NCI-H1436 (cell line): Measurements from ENCODE around the gene MRGPRF.

Experiments used
- DNase-seq: peaks from one replicate; lab custom pipeline; 2025; lab: John Stamatoyannopoulos, UW

MRGPRF gene, protein sequence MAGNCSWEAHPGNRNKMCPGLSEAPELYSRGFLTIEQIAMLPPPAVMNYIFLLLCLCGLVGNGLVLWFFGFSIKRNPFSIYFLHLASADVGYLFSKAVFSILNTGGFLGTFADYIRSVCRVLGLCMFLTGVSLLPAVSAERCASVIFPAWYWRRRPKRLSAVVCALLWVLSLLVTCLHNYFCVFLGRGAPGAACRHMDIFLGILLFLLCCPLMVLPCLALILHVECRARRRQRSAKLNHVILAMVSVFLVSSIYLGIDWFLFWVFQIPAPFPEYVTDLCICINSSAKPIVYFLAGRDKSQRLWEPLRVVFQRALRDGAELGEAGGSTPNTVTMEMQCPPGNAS

DNA sequence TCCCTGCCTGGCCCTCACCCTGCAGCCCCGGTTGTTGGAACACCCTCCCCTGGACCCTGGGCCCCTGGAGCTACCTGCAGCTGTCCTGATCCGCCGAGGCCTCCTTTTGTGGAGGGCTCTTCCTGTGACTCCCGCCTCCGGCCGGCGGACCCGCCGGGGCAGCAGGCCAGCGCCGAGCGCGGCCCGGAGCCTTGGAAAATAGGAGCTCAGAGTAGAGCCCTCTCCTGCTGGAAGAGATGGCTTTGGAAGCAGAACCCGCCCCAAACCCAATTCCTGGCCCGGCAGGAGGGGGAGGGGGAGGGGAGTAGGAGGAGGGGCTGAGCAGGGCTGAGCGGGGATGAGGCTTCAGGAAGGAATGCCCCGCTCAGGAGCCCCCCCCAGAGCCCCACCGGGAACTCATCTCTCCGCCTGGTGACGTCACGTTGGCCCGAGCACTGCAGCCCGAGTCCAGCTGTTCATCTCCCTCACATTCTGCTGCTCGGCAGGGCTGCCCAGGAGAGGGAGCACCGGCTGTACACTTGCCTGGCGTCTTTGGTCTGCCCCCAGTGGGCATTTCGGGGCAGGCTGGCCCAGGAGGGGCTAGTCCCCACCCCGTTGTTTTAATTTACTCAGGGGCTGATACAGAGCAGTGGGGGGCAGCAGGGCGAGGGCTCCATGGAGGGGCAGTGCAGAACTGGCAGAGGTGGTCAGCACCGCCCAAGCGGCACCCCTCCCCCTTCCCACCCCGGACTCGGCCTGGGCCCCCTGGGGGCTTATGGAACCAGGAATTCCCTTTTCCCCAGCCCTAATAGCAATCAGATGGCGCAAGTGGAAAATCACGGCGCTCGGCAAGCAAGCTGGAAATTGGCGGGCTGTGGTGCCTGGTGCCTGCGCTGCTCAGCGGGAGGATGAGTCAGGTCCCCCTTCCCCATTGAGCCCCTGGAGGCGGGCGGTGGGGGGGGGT, at the start of gene MRGPRF:
MRGPRF (minus strand) TSS at position 238 of the 943 bp plus-strand sequence. CDS start 3,345 bp downstream, outside the sequence.
- no peak for DNase-seq

DNA sequence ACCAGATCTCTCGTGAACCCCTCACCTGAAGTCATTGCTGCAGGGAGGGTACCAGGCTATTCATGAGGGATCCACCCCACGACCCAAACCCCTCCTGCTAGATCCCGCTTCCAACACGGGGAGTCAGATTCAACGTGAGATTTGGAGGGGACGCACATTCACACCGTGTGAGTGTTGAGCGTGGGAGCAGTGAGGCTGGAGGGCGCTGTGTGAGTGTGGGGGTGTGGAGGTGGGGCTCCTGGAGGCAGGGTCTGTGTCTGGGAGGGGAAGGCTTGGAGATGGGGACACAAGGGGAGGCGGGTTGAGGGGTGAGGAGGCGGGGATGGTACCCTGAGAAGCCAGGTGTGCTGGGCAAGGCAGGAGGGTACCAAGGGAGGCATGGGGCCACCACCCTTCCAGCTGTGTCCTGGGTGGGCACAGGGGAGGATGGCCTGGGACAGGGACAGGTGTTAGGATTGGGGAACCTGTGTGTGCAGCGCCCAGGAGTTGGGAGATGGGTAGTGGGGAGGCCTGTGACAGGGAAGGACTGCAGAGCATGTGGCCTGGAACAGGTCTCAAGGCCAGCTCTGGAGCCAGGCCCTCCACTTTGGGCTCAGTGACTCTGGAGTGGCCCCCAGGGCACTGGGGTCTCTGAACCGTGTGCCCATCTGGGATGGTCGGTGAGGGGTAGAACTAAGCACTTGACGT, 49.3 kb upstream of the MRGPRF start:
- no peak for DNase-seq

DNA sequence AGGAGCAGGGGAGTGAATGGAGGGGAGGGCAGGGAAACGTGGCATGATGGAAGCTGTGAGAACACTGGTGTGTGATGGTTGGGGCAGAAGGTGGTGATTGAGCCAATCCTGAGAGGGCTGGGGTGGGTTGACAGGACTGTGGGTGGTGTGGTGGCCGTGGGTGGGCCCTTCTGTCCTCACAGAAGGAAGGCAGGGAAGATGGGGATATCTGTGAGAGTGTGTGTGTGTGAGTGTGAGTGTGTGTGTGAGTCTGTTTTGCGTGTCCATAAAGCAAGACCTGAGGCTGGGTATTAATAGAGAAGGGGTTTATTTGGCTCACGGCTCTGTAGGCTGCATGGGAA, 48.6 kb upstream of the MRGPRF start:
- no peak for DNase-seq

DNA sequence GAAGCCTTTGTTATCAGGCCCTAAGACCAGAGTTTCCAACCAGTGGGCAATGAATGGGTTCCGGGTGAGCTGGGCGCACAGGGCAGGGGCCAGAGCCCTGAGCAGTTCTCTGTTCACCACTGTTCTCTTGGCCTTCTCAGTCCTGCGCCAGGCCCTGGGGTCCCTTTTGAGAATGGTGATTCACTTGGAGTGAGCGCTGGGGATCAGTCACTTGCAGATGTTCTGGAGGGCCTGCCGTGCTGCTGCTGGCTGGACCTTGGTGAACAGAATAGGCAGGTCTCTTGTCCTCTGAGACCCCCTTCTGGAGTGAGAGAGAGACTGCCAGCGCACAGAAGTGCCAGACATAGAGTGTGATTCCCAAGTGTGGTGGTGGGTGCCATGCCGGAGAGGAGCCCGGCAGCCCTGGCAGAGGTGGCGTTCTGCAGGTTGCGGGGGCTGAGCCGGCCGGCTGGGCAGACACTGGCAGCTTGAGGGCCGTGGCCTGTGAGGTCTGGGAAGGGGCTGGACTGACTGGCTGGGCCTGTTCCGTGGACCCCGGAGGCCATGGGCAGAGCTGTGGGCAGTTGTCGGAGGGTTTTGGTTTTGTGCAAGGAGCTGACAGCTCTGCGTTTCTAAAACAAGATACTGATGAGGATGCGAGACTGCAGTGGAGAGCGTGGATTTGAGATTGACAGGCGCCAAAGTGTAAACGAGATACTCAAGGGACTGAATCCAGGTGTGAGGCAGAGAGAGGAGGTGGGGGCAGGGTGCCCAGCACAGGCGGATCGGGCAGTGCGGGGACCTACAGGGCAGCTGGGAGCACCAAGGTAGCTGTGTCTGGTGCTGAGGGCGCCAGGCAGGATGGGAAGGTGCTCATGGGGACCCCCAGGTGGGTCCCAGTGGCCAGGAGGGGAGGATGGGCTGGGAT, 48.0 kb upstream of the MRGPRF start:
- no peak for DNase-seq

DNA sequence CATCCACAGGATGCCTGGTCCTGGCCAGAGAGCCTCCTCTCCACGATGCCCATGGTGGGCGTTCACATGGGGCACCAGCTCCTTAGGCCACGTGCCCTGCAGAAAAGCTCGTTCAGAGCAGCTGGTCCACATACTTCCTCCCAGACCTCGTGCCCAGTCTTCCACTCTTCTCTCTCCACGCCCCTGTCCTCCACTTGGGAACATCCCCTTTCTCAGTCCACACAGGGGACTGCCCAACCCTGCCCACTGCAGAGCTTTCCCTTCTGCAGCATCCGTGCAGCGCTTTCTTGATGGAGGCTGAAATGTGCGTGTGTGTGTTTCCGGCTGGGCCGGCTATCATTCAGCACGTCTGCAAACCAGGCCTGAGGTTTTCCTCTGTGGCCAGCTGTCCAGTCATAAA, 46.9 kb upstream of the MRGPRF start:
- DNase-seq = no peak

DNA sequence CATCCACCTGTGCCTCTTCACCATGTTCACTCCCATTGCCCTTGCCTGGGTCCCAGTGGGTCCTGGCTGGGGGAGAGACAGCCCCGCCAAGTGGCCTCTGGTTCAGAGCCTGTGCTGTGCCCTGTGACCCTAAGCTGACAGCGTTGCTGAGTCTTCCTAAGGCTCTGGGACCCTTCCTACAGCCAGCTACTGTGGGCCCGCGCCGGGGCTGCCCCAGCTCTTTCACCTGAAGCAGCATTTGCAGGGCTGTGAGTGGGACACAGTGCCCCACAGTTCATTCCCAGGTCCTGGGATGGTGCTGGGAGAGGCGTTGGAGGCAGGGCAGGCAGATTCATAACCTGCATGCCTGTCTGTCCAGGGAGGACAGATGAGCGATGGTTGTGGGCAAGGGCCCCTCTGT, 46.4 kb upstream of the MRGPRF start:
- no peak for DNase-seq

DNA sequence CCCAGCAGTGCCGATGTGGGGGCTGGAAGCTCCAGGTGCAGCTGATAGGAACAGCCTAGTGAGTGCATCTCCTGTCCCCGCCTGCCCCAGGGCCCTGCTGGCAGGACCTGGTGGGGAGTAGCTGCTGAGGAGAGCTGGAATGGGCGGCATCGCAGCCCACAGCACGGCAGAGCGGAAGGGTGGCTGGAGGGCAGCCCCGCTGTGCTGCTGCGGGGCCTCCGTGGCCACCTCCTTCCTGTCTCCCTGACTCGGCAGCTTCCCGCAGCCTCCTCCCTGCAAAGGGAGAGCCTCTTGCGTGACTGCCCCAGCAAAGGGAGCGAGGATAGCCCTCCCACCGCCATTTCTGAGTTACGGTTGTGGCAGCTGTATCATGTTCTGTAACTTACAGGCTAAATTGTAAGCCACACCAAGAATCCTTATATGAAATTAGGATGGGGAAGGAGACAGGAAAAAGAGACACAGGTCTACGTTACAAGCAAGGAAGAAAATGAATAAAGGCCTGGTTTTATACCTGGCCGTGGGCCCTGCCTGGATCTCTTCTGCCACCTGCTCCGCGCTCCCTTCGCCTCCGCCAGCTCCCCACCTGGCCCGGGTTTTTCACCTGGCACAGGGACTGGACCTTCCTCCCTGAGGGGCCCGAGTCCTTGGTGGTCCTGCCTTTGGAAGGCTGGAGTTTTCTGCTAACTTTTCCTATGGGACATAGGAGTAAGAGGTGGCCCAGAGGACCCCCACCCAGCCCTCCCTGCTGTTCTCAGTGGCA, 45.6 kb upstream of the MRGPRF start:
- DNase-seq = no peak

DNA sequence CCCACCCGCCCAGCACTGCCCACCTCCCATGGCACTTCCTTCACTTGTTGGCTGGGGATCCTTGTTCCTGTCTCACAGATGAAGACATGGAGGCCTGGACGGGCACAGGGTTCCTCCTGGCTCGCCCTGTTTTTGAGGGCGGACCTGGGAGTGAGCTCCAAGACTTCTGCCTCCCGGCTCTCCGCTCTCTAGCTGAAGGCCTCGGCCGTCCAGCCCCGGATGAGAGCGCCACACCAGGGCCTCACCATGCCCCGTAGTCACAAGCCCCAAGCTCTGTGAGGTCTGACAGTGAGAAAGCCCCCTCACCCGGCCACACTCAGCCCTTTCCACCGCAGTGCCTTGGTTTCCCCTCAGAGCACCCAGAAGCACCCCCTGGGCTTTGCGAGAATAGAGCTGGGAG, 44.8 kb upstream of the MRGPRF start:
- no peak for DNase-seq

DNA sequence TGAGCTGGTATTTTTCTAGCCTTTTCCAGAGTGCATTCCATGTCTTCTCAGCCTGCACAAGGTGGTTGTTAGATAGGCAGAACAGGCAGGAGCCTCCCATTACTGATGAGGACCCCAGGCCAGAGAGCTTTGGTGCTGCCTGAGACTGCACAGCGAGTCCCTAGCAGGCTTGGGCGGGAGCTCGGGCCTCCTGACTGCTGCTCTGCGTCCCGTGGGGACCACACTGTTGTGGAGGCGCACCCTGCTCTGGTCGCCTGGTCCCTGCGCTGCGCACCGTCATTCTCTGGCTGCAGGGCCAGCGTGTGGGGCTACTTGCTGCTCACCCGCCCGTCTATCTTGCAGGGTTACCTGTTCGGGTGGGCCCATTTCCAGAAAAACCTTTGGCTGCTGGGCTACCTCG, 44.2 kb upstream of the MRGPRF start:
- no peak for DNase-seq

DNA sequence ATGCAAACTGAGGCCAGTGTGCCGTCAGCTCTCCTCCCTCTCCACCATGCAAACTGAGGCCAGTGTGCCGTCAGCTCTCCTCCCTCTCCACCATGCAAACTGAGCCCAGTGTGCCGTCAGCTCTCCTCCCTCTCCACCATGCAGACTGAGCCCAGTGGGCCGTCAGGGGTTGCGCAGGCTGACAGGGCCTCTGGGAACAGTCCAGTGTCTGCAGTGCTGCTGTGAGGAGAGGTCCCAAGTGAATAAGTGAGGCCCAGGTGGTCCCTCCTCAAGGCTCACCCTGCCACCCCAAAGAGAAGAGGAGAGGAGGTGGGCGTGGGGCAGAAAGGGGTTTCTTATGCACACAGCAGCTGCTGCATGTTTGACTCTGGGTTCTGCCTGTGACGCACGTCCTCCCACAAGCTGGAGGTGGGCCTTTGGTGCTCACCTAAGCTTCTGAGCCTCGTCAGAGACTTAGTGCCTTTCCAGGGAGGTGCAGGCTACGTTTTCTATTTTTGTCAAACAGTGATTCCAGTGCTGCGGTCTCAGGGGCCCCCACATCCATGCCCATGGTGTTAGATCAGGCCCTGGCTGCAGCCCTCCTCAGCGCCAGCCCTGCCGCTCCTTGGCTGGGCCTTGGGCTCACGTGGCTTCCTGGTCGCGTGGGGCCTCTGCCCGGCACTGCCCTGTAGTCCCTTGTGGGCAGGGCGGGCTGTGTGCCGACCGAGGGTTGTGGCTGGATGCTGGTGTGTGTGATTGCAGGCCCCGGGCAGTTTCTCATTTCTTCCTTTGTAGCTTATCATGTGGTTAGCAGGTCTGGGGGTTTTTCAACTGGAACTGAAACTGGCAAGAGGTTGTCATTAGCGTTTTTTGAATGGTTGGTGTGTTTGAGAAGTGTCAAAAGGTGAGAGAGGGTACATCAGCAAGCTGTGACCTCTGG, 42.8 kb upstream of the MRGPRF start:
- DNase-seq = no peak

DNA sequence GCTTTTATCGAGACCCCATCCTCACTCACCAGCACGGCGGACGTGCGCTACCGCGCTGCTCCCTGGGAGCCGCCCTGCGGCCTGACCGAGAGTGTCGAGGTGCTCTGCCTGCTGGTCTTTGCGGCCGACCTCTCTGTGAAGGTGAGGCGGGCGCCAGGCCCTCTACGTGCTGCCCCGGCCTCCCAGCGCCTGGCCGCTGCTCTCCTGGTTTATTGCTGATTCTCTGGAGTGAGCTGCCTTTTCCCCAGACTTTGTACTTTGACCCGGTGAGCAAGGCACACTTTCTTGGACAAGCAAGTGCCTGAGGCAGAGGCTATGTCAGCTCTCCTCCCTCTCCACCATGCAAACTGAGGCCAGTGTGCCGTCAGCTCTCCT, 42.2 kb upstream of the MRGPRF start:
- no peak for DNase-seq

DNA sequence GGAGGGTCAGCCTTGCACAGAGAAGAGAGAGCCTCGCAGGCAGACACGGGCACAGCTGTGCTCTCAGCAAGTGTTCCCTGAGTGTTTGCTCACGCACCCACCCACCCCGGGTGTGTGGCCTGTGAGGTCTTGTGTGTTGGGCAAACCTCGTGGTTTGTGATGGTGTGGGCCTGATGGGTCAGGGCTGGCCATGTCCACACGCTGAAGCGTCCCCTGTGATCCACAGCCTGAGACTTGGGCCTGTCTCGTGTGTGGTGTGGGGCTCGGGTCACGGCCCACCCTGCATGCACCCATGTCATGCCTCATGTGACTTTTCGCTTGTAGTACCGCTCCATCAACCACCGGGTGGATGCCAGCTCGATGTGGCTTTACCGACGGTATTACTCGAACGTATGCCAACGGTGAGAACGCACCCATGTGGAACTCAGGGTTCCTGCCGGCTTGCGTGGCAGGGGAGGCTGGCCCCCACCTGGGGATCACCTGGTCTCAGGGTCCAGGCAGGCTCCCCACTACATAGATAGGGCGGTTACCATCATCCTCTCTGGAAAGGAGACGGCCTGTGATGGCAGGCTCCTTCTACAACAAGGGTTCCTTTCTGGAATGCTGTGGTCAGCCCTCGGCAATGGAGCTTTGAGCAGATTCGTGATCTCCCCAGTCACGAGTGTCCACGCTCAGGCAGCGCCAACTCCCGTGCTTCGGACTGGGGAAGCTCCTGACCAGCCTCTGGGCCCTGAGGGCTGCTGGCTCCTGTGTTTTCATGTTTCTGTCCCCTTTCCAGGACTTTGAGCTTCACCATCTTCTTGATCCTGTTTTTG, 41.6 kb upstream of the MRGPRF start:
- no peak for DNase-seq

DNA sequence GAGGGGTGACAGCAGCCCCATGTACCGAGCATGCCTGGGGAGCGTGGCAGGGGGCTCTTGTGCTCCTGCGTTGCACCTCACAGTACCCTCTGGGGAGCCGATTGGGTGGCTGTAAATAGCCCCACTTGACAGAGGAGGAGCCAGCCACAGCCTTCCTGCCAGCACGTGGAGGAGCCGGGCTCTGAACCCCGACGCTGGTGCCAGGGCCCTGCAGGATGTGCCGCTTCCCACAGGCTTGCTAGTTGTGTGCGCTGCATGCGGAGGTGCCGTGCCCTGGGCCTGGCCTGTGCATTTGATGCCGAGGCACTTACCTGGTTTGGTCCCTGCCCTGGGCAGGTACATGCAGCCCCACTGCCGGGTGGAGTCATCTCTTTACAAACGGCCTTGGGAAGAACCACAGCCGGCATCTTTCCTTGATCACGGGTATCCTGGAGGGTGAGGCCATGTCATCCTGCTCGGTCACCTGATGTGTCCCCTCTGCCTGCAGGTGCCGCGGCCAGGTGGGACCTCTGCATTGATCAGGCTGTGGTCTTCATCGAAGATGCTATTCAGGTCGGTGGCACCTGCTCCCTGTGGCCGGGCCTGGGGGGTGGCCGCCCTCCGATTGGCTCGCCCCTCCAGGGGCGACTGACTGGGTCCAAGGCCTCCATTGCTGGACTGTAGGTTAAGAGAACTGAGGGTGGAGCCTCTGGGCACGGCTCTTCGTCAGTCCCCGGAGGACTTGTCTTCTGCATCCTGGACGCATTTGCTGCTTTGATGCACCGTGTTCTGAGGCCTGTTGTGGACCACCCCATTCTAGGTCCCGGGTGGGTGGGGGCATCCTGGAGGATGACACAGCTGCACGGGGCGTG, 40.7 kb upstream of the MRGPRF start:
- DNase-seq = no peak

DNA sequence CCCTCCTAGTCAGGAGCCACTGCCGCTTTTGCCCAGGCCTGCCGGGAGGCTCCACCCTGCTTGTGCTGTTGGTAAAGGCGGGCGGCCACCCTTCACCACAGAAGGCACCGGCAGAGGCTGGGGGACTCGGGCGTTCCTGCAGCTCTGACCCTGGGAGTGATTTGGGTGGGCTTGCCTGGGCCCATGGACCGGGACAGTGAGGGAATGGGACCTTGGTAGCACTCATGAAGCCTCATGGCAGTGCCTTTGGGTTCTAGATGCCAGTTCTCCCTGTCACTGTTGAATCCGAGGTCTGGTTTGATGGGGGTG, 40.1 kb upstream of the MRGPRF start:
- no peak for DNase-seq

DNA sequence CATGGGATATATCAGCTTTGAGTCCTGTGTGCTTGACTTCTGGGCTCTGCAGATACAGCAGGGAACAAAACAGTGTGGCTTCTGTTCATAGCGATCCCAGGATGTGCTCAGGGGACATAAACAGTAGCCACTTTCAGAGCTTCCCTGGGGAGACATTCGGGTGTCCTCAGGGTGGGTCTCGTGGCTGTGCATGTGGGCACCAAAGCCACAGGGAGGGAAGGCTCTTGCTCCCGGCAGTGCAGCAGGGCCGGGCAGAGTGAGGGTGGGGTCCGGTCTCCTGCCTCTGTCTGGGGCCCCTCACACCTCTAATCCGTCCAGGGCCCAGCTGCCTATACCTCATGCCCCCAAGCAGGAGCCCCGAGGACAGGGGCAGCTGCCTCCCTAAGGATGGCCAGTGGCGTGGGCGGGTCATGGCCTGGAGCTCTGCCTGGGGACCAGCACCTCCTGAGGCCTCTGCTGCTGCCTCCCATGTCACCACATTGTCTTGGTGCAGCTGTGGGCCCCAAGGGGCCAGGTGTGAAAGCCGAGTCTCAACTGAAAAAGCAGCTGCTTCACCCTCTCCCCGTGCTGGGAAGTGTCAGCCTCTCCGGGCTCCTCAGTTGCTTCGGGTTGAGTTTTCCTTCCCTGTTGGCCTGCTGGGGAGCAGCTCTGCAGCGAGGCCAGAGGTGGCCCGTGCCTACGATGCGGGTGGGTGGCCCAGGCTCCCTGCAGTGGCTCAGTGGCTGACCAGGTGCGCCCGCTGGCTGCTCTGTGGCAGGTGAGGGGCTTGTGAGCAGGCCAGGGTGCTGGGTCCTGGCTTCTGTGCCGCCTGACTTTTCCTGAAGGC, 39.5 kb upstream of the MRGPRF start:
- no peak for DNase-seq

DNA sequence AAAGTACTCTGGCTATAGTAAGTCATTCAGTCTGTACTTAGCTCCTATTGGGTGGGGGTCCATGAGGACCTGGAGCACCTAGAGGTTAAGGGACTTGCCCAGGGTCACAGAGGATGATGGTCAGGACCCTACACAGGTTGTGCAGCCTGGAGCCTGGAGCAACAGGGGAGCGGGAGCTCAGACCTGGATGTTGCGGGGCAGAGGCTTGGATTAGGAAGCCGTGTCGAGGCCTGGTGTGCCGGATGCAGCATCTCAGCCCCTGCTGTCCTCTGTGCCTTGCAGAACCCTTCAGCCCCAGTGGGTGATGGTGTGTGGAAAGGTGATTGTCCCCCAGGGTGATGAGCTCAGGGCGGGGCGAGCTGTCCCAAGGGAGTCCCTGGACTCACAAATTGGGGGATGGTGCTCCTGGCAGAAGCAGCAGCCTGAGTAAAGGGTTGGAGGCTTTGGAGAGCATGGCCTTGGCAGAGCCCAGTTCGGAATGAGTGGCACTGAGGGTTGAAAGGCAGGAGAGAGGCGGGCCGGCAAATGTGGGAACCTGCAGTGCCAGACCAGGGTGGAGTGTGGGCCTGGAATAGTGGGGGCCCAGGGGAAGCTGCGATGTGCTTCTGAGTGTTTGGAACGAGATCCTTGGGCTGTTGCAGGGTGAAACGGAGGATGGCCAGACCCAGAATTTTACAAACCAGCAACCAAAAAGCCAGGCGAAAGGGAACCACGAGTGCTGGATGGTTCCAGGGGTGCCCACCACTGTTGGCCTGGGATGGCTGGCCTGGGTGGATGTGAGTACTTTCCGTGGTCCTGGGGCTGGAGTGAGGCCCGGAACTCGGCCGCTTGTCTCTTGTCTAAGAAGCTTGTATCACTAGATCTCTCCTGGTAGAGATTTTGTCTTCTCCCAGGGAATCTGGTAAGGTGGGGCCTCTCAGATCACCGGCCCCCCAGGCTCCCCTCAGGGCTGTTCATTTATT, 38.6 kb upstream of the MRGPRF start:
- DNase-seq = no peak
